Spleen (tissue), 11 donors: Measurements from ENCODE around the gene ACOD1. TPM values are rescaled to one million over a fixed set of nuclear protein-coding genes. Genes with fewer than 3 reads are reported as not detected.

Experiments
- DNase-seq: peaks from one replicate; pipeline ENCODE4 v3.0.0-alpha.2; 2020
- H3K27ac ChIP-seq, 8 donors: fragments of 200-600 bp; sonication (generic) in 7 of 8; 1 replicate in 4 of 8; 2 replicates in 4 of 8; pipeline versions ENCODE4 v1.5.0 to v1.8.0; 2016 to 2021; ENCODE audit warnings: inconsistent platforms in 4 of 8, mild to moderate bottlenecking in 4 of 8, moderate library complexity in 1 of 8
- H3K27me3 ChIP-seq, 7 donors: fragments of 200-600 bp; sonication (generic) in 6 of 7; replicated peaks in 1 of 7; 1 replicate in 4 of 7; 2 replicates in 3 of 7; pipeline versions ENCODE4 v1.5.0 to v1.8.0; 2016 to 2021; ENCODE audit warnings: inconsistent platforms in 3 of 7, mild to moderate bottlenecking in 1 of 7
- H3K36me3 ChIP-seq, 6 donors: fragments of 200-600 bp; sonication (generic) in 5 of 6; 1 replicate in 4 of 6; 2 replicates in 2 of 6; pipeline versions ENCODE4 v1.5.0 to v1.8.0; 2016 to 2021; ENCODE audit warnings: inconsistent platforms in 2 of 6
- H3K4me1 ChIP-seq, 6 donors: fragments of 200-600 bp; sonication (generic) in 5 of 6; 1 replicate in 3 of 6; 2 replicates in 3 of 6; pipeline versions ENCODE4 v1.5.0 to v1.8.0; 2016 to 2021; ENCODE audit warnings: inconsistent platforms in 3 of 6
- H3K4me3 ChIP-seq, 8 donors: fragments of 200-600 bp; sonication (generic) in 7 of 8; 1 replicate in 4 of 8; 2 replicates in 4 of 8; pipeline versions ENCODE4 v1.5.0 to v1.8.0; 2016 to 2021; ENCODE audit warnings: inconsistent platforms in 4 of 8, mild to moderate bottlenecking in 4 of 8, moderate library complexity in 2 of 8
- H3K9me3 ChIP-seq, 8 donors: fragments of 200-600 bp; sonication (generic) in 7 of 8; 1 replicate in 4 of 8; 2 replicates in 4 of 8; pipeline versions ENCODE4 v1.5.0 to v1.8.0; 2016 to 2021; ENCODE audit warnings: inconsistent platforms in 4 of 8
- CTCF ChIP-seq, 11 experiments: fragments of 200-600 bp in 7 of 11; fragments of 450-650 bp in 4 of 11; sonication (generic) in 4 of 11; IDR thresholded peaks in 8 of 11; conservative IDR thresholded peaks in 3 of 11; 1 replicate in 7 of 11; 2 replicates in 4 of 11; pipeline versions ENCODE4 v1.4.0 to v1.8.0; 2016 to 2021; ENCODE audit warnings: antibody characterized with exemption in 11 of 11, inconsistent platforms in 4 of 11, mild to moderate bottlenecking in 1 of 11
- POLR2A ChIP-seq, 3 donors: fragments of 450-650 bp; IDR thresholded peaks; one replicate each; pipeline ENCODE4 v1.5.1; 2017; ENCODE audit warnings: antibody characterized with exemption in 3 of 3, mild to moderate bottlenecking in 1 of 3
- POLR2AphosphoS5 ChIP-seq, 3 donors: sonication (generic); formaldehyde crosslinking; IDR thresholded peaks; one replicate each; pipeline ENCODE4 v1.5.1; 2017; ENCODE audit warnings: antibody characterized with exemption in 3 of 3
- WGBS, 5 donors: extraction: QIAGEN DNeasy Blood & Tissue Kit in 3 of 5; methylation state at CpG; one replicate each; pipeline versions ENCODE4 v1.1.5 to v1.1.7; 2013 to 2018; 5-methylcytosine and 5-hydroxymethylcytosine counted together
- intact Hi-C: fragments of 100-400 bp; cut with DNase I; formaldehyde crosslinking; loops from one replicate; pipeline ENCODE4 v1.15.0; 2023; ENCODE audit warnings: low total_unique reads
- polyA plus RNA-seq, 3 donors: library from polyadenylated mRNA; stranded (reverse); fragments of 200-250 nt; gene quantifications; one replicate each; pipeline ENCODE4 v1.2.1, GENCODE V29; 2013
- total RNA-seq, 7 donors: library from RNA; depleted of rRNA in 3 of 7; stranded (reverse); fragments of >200 nt in 3 of 7; fragmentation: NEBNext Ultra II Directional in 4 of 7; extraction: Animal tissue kit (Norgen Biotek cat#: 25700) in 4 of 7; gene quantifications; one replicate each; pipeline versions ENCODE4 v1.1.0 to v1.2.1, GENCODE V29; 2016 to 2021
- donor health status: healthy with polysubstance abuse.
- donor health status: DM: no; HTN: no; CAD: no; lungs with moderate emphysema.
- donor health status: DM: no; HTN: no; CAD: no.
- donor health status: Bipolar disorder and iron deficiency.
- donor health status: healthy.
- donor health status: DM: no; HTN: no; CAD: no.
- donor health status: DM: yes; HTN: yes; CAD: no.

Gene ACOD1
- total and polyA plus RNA-seq, 10 donors: 0.10 to 0.33 (median 0.15) TPM; not detected in 6

GRCh38 chr13:77000475-77000874, 52.2 kb downstream of the ACOD1 start:
- Histone ChIP-seq H3K4me1 (peaks cover 9 to 53% (median 23%) of the 10 kb centered on the region in 6 donors), H3K36me3 (peaks cover 0 to 91% (median 29%) of the 10 kb centered on the region in 6 donors), H3K9me3 (no peaks in the 10 kb centered on the region), H3K27me3 (no peaks in the 10 kb centered on the region), H3K27ac (peak overlapping the region in 1 of 8 donors; percentile 22), H3K4me3 (no peak overlapping the region)
- intact Hi-C loops: no loop called here
- 49 to 64% (median 55%) methylated on average over 1 of the region's 1 CpG for WGBS, 5 donors
- no peak for TF ChIP-seq POLR2AphosphoS5 (IDR thresholded peaks at IDR 0.05)
- TF ChIP-seq CTCF (IDR thresholded peaks at IDR 0.05 in 8 of 11, conservative IDR thresholded peaks at IDR 0.05 in 3 of 11): no peak
- TF ChIP-seq POLR2A (IDR thresholded peaks at IDR 0.05): no peak
- no peak for DNase-seq

- Histone ChIP-seq H3K9me3 (no peaks in the 10 kb centered on the region), H3K36me3 (peaks cover 0 to 87% (median 30%) of the 10 kb centered on the region in 6 donors), H3K4me3 (no peak overlapping the region), H3K4me1 (peaks cover 9 to 61% (median 26%) of the 10 kb centered on the region in 6 donors), H3K27ac (peak overlapping the region in 3 of 8 donors; percentile 2 to 39 (median 16)), H3K27me3 (no peaks in the 10 kb centered on the region)
- 72 to 86% (median 75%) methylated on average over 4 of the region's 4 CpGs for WGBS, 5 donors
- DNase-seq: no peak
- intact Hi-C loops: no loop called here
- no peak for TF ChIP-seq POLR2A (IDR thresholded peaks at IDR 0.05)
- TF ChIP-seq POLR2AphosphoS5 (IDR thresholded peaks at IDR 0.05): no peak
- TF ChIP-seq CTCF (IDR thresholded peaks at IDR 0.05 in 8 of 11, conservative IDR thresholded peaks at IDR 0.05 in 3 of 11): no peak
These were observed 53.2 kb downstream of the ACOD1 start for GRCh38 chr13:77001540-77001939.

GRCh38 chr13:77001963-77002587, 53.8 kb downstream of the ACOD1 start:
- Histone ChIP-seq H3K4me1 (peaks cover 9 to 64% (median 29%) of the 10 kb centered on the region in 6 donors), H3K36me3 (peaks cover 0 to 87% (median 31%) of the 10 kb centered on the region in 6 donors), H3K4me3 (no peak overlapping the region), H3K9me3 (no peaks in the 10 kb centered on the region), H3K27ac (peak overlapping the region in 4 of 8 donors; percentile 2 to 39 (median 9)), H3K27me3 (no peaks in the 10 kb centered on the region)
- intact Hi-C loops: no loop called here
- no peak for DNase-seq
- TF ChIP-seq POLR2A (IDR thresholded peaks at IDR 0.05): no peak
- 52 to 70% (median 60%) methylated on average over 4 of the region's 4 CpGs for WGBS, 5 donors

GRCh38 chr13:77002590-77003190, 54.4 kb downstream of the ACOD1 start:
- peaks cover 0 to 88% (median 34%) of the 10 kb centered on the region in 6 donors for H3K36me3 ChIP-seq
- TF ChIP-seq CTCF (IDR thresholded peaks at IDR 0.05 in 8 of 11, conservative IDR thresholded peaks at IDR 0.05 in 3 of 11) (peak in 8 of 11 experiments; percentile 18 to 69 (median 44)), POLR2A (IDR thresholded peaks at IDR 0.05) (no peak), POLR2AphosphoS5 (IDR thresholded peaks at IDR 0.05) (no peak)
- no peaks in the 10 kb centered on the region for H3K27me3 ChIP-seq
- H3K4me1 ChIP-seq: peaks cover 9 to 70% (median 29%) of the 10 kb centered on the region in 6 donors
- H3K27ac ChIP-seq: peak overlapping the region in 3 of 8 donors; percentile 2 to 37 (median 16)
- no peaks in the 10 kb centered on the region for H3K9me3 ChIP-seq
- DNase-seq: no peak
- intact Hi-C loops: no loop called here
- 72 to 75% (median 73%) methylated on average over 7 of the region's 7 CpGs for WGBS, 5 donors
- H3K4me3 ChIP-seq: no peak overlapping the region

Other genes with a start within 250 kb of the ACOD1 start
- gene KCTD12, start 62.1 kb upstream of the ACOD1 start, total RNA-seq: 100 to 1,000 TPM in 3 of 7 donors, 10 to 100 TPM in 4; 52.8 to 164 (median 89.1) TPM
- 10 to 100 TPM; 13.4 to 29.4 (median 22.0) TPM for gene KCTD12, start 62.1 kb upstream of the ACOD1 start, polyA plus RNA-seq
- 10 to 100 TPM; 18.8 to 29.0 (median 25.3) TPM for gene CLN5, start 43.6 kb downstream of the ACOD1 start, total RNA-seq
- gene CLN5, start 43.6 kb downstream of the ACOD1 start, polyA plus RNA-seq: 10 to 100 TPM; 12.4 to 16.6 (median 14.4) TPM
- 10 to 100 TPM; 44.9 to 80.9 (median 56.1) TPM for gene FBXL3, start 78.6 kb downstream of the ACOD1 start, total RNA-seq
- gene FBXL3, start 78.6 kb downstream of the ACOD1 start, polyA plus RNA-seq: 10 to 100 TPM; 18.5 to 29.8 (median 19.5) TPM